Right ventricle myocardium inferior (tissue), 1 donor: ENCODE measurements around the gene TLR10. TPM values are rescaled to one million over a fixed set of nuclear protein-coding genes. Genes with fewer than 3 reads are reported as not detected.
A peak's percentile ranks its signal among the peaks of the same experiment; 100 is the strongest.
"Not testable (repeated sequence)": the region's sequence is repeated elsewhere in the genome, so short reads cannot be mapped to it uniquely, and the experiment has no call there.

Experiments
- ATAC-seq: fragments of 200-7000 bp; cut with Tn5 transposase; one replicate; pipeline ENCODE4 v1.9.1; 2020; ENCODE audit warnings: mild to moderate bottlenecking, moderate library complexity
- DNase-seq: peaks from one replicate; pipeline ENCODE4 v3.0.0; 2021; ENCODE audit errors: missing footprints
- intact Hi-C: fragments of 100-400 bp; cut with DNase I; formaldehyde crosslinking; loops from one replicate; pipeline ENCODE4 v1.11.0; 2022
- total RNA-seq: library from RNA; stranded (reverse); fragmentation: NEBNext Ultra II Directional; extraction: Animal tissue kit (Norgen Biotek cat#: 25700); gene quantifications from one replicate; pipeline ENCODE4 v1.2.1, GENCODE V29; 2021
- donor health status: DM: no; HTN: yes; CAD: no; lungs with severe emphysema.

TLR10 gene
- total RNA-seq, 1 donor from 2014 or later = not detected

GRCh38 chr4:38774181-38774955, 8.4 kb downstream of the TLR10 start:
- ATAC-seq (no peak), DNase-seq (no peak)
- intact Hi-C loops = no loop called here

DNA sequence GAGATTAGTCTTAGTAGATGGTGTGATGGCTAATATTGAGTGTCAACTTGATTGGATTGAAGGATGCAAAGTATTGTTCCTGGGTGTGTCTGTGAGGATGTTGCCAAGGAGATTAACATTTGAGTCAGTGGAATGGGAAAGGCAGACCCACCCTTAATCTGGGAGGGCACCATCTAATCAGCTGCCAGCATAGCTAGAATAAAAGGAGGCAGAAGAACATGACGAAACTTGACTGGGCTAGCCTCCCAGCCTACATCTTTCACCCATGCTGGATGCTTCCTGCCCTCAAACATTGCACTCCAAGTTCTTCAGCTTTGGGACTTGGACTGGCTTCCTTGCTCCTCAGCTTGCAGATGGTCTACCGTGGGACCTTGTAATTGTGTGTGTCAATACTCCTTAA, 12.5 kb downstream of the TLR10 start:
- intact Hi-C loops, DNase-seq: not testable (repeated sequence)
- ATAC-seq = peak; percentile 21

DNA sequence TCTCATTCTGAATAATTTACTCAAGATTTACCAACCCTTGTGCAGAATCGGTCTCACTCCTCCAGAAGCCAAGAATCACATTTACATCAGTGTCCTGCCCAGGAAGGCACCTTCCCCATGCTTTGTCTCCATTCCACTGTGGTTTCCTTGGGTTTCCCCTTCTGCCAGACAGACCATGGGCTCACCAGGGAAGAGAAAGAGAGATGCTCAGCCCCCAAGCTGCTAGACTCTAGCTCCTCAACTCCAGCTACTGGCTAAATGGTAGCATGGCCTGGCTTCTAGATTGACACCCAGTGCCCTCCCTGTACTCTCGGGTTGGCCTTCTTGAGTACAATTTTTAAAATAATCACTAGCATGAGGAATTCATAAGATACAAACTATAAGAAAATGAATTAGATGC, 12.9 kb downstream of the TLR10 start:
- DNase-seq (no peak), ATAC-seq (no peak)
- intact Hi-C loops = no loop called here

DNA sequence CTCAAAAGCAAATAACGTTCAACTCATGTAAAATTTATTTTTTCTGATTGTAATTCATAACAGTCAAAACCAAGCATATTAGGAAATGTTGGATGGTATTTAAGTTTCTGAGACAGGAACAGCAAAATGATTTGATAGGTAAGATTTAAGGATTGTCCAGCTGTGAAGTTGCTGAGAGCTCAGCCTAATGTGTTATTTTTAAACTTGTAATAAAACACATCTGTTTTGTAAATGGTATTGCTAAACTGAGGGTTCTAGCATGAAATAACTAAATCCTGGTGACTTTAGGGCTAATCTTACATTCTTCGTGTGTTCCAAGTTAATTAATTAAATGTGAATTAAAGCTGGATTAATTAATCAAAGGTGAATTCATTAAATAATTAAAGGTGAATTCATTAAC, 13.3 kb downstream of the TLR10 start:
- DNase-seq (no peak), ATAC-seq (peak; percentile 41)
- intact Hi-C loops = no loop called here

GRCh38 chr4:38768968-38769394, 13.8 kb downstream of the TLR10 start:
- peak; percentile 83 for ATAC-seq
- DNase-seq = no peak
- intact Hi-C loops = no loop called here

DNA sequence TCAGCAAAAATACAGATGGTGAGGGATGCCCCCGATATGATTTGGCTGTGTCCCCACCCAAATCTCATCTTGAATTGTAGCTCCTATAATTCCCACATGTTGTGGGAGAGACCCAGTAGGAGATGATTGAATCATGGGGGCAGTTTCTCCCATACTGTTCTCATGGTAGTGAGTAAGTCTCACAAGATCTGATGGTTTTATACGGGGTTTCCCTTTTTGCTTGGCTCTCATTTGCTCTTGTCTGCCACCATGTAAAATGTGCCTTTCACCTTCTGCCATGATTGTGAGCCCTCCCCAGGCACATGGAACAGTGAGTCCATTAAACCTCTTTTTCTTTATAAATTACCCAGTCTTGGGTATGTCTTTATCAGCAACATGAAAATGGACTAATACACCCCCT, 15.8 kb downstream of the TLR10 start:
- ATAC-seq, DNase-seq, intact Hi-C loops: not testable (repeated sequence)

GRCh38 chr4:38765382-38765781, 17.4 kb downstream of the TLR10 start:
- no peak for DNase-seq
- intact Hi-C loops = no loop called here

DNA sequence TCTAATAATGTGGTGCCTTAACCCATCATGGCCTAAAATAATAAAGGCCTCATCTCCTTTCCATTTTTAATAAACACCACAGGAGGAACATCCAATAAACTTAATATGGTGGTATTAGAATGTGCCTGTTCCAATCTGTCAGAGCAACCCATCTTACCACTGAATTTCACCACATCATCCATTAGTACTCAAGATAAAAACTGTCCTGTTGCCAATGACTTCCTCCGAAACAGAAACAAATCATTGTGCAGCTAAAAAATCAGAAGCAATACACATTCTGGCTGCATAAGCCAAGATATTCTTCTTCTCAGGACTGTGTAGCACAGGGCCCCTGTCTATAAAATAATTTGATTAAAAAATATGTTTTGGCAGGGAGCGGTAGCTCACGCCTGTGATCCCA, 18.5 kb downstream of the TLR10 start:
- intact Hi-C loops = no loop called here
- no peak for ATAC-seq

More at GRCh38 chr4:38765382-38765781, 17.4 kb downstream of the TLR10 start:
- ATAC-seq = no peak

DNA sequence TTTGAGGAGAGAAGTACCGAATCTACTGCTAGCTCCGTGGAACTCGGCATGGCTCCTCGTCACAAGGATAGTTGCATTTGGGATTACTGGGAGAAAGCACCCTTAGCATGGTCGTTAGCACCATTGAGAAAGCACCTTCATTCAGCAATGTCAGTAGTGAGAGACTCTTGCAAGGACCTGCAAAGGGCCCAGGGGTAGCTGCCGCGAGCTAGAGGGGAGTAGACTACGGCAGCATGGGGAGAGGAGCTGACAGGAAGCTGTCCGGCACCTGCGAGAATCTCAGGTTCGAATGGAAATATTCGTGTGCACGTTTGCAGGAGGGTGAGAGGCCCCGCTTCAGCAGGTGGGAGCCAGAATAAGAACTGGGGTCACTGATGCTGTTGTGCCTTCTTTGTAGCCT, 20.2 kb downstream of the TLR10 start:
- no peak for ATAC-seq
- intact Hi-C loops = no loop called here

More for the DNA sequence above, 18.5 kb downstream of the TLR10 start:
- DNase-seq = no peak

GRCh38 chr4:38759790-38760122, 23.0 kb downstream of the TLR10 start:
- no peak for ATAC-seq
- no peak for DNase-seq
- intact Hi-C loops = loop anchor here (2.0 to 10.0 kb wide), 3 partner anchors 23 to 375 kb away; partner anchors contain the start of genes TLR10 and TLR6

More for the DNA sequence above, 20.2 kb downstream of the TLR10 start:
- no peak for DNase-seq

DNA sequence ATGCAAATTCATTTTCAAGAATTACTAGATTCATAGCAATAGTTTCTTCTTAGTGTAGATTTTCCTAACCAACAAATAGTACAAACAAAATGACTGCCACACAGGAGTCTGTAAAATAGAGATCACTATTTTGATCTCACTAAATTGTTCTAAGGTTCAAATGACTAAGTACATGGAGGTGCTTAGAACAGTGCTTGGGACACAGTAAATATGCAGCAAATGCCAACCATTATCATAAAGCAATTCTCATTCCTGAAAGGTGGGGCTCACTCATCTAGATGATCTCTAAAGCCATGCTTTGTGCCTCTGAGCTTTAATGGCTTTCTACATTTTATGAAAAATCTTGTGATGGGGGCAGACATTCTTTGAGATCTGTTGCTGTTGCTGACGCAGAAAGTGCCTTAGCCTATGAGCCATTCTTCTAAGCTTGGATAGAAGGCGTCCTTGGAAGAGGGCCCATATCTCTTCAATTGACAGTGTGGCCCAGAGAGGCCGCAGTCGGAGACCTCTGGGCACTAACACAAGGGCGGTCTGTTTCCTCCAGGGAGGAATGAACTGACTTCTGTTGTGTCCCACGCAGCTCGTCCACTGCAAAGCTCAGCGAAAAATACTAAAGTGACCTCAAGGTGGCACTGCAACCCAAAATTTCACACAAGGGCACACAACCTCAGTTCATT, 23.5 kb downstream of the TLR10 start:
- intact Hi-C loops = loop anchor here (2.0 to 10.0 kb wide), 3 partner anchors 24 to 376 kb away; partner anchors contain the start of genes TLR10 and TLR6
- ATAC-seq = peak; percentile 85

GRCh38 chr4:38757945-38758600, 24.7 kb downstream of the TLR10 start:
- ATAC-seq = no peak
- intact Hi-C loops = loop anchor here (2.0 to 10.0 kb wide), 3 partner anchors 25 to 377 kb away; partner anchors contain the start of genes TLR10 and TLR6
- DNase-seq = no peak

More for the DNA sequence above, 23.5 kb downstream of the TLR10 start:
- DNase-seq = peak; percentile 78

DNA sequence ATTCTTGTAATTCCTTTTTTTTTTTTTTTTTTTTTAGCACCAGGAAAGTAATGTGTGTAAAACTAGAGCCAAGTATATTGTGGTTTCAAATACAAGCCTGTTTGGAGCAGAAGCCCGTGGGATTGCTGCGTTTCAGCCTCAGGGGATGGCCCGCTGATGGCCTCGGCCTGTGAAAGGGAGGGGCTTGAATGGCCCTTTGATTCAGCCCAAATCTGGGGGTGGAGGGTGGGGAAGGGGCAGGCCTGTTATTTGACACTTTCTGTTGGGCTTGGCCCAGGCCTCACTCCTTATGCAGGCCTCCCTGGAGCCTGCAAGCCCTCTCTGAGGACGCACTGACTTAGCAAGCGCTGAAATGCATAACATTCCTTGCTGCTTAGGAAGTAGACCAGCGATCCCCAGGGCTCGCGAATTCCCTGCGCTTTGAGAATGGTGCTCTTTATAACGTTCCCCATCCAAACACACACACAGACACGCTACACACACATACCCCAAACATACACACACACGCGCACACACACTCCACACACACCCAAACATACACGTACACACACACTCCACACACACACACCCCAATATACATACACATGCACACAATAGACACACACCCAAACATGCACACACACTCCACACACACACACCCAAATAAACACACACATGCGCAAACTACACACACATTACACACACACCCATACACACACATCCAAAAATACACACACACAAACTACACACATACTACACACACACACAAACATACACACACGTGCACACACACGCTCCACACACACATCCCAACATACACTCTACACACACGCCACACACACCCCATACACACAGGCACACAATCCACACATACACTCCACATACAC, 29.6 kb downstream of the TLR10 start:
- ATAC-seq = peak; percentile 95
- peak; percentile 87 for DNase-seq
- intact Hi-C loops = loop anchor here (10.0 kb wide), 1 partner anchor 382 kb away; no protein-coding TSS in a partner anchor

GRCh38 chr4:38752372-38752940, 30.3 kb downstream of the TLR10 start:
- ATAC-seq (no peak), DNase-seq (no peak)
- intact Hi-C loops = loop anchor here (10.0 kb wide), 1 partner anchor 382 kb away; no protein-coding TSS in a partner anchor

- DNase-seq = no peak
- ATAC-seq = no peak
- intact Hi-C loops = loop anchor here (10.0 kb wide), 1 partner anchor 383 kb away; no protein-coding TSS in a partner anchor
Measured at GRCh38 chr4:38751341-38752010, 31.3 kb downstream of the TLR10 start.

- DNase-seq (no peak), ATAC-seq (no peak)
- intact Hi-C loops = no loop called here
Measured at GRCh38 chr4:38749336-38749735, 33.5 kb downstream of the TLR10 start.

DNA sequence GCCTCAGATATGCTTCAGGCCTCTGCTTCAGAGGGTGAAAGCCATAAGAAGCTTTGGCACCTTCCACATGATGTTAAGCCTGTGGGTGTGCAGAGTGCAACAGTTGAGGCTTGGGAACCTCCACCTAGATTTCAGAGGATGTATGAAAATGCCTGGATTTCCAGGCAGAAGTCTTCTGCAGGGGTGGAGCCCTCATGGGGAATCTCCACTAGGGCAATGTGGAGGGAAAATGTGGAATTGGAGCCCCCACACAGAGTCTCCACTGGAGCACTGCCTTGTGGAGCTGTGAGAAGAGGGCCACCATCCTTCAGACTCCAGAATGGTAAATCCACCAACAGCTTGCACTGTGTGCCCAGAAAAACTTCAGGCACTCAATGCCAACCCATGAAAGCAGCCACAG, 35.2 kb downstream of the TLR10 start:
- no peak for ATAC-seq
- intact Hi-C loops = no loop called here
- DNase-seq = no peak
